ENCODE results near the gene MAP1B. TPM values are rescaled to one million over a fixed set of nuclear protein-coding genes. Genes with fewer than 3 reads are reported as not detected.

Gene MAP1B
- total RNA-seq, 1 experiment from 2014 or later = 21.9 TPM

GRCh38 chr5:72234265-72234700, 127.0 kb downstream of the MAP1B start:
- in situ Hi-C loops (cut with HindIII; ENCODE audit: low sequenced_read_pairs) = no loop called here
- no peak for DNase-seq (ENCODE audit: low spot score)

- DNase-seq (ENCODE audit: low spot score) = no peak
- in situ Hi-C loops (cut with HindIII; ENCODE audit: low sequenced_read_pairs) = no loop called here
Measured at GRCh38 chr5:72234868-72235267, 127.6 kb downstream of the MAP1B start.

GRCh38 chr5:72235725-72236124, 128.4 kb downstream of the MAP1B start:
- in situ Hi-C loops (cut with HindIII; ENCODE audit: low sequenced_read_pairs) = no loop called here

GRCh38 chr5:72237415-72237814, 130.1 kb downstream of the MAP1B start:
- no peak for DNase-seq (ENCODE audit: low spot score)
- in situ Hi-C loops (cut with HindIII; ENCODE audit: low sequenced_read_pairs) = no loop called here

More at GRCh38 chr5:72235725-72236124, 128.4 kb downstream of the MAP1B start:
- no peak for DNase-seq (ENCODE audit: low spot score)

- in situ Hi-C loops (cut with HindIII; ENCODE audit: low sequenced_read_pairs) = no loop called here
- DNase-seq (ENCODE audit: low spot score) = no peak
Measured at GRCh38 chr5:72237879-72238278, 130.6 kb downstream of the MAP1B start.

GRCh38 chr5:72238712-72239445, 131.6 kb downstream of the MAP1B start:
- in situ Hi-C loops (cut with HindIII; ENCODE audit: low sequenced_read_pairs) = no loop called here
- DNase-seq (ENCODE audit: low spot score) = peak; percentile 91

- in situ Hi-C loops (cut with HindIII; ENCODE audit: low sequenced_read_pairs) = no loop called here
- peak; percentile 74 for DNase-seq (ENCODE audit: low spot score)
Measured at GRCh38 chr5:72241346-72242003, 134.2 kb downstream of the MAP1B start.

- peak; percentile 90 for DNase-seq (ENCODE audit: low spot score)
- in situ Hi-C loops (cut with HindIII; ENCODE audit: low sequenced_read_pairs) = no loop called here
Measured at GRCh38 chr5:72242796-72243475, 135.7 kb downstream of the MAP1B start.

- no peak for DNase-seq (ENCODE audit: low spot score)
- in situ Hi-C loops (cut with HindIII; ENCODE audit: low sequenced_read_pairs) = no loop called here
Measured at GRCh38 chr5:72243706-72244105, 136.4 kb downstream of the MAP1B start.

GRCh38 chr5:72244862-72245371, 137.6 kb downstream of the MAP1B start:
- DNase-seq (ENCODE audit: low spot score) = peak; percentile 82
- in situ Hi-C loops (cut with HindIII; ENCODE audit: low sequenced_read_pairs) = no loop called here

- in situ Hi-C loops (cut with HindIII; ENCODE audit: low sequenced_read_pairs) = no loop called here
- DNase-seq (ENCODE audit: low spot score) = no peak
Measured at GRCh38 chr5:72245546-72245945, 138.3 kb downstream of the MAP1B start.

- DNase-seq (ENCODE audit: low spot score) = no peak
- in situ Hi-C loops (cut with HindIII; ENCODE audit: low sequenced_read_pairs) = no loop called here
Measured at GRCh38 chr5:72245951-72246532, 138.8 kb downstream of the MAP1B start.

GRCh38 chr5:72246954-72247442, 139.7 kb downstream of the MAP1B start:
- in situ Hi-C loops (cut with HindIII; ENCODE audit: low sequenced_read_pairs) = no loop called here
- no peak for DNase-seq (ENCODE audit: low spot score)

- in situ Hi-C loops (cut with HindIII; ENCODE audit: low sequenced_read_pairs) = no loop called here
- peak; percentile 69 for DNase-seq (ENCODE audit: low spot score)
Measured at GRCh38 chr5:72248410-72248981, 141.2 kb downstream of the MAP1B start.

GRCh38 chr5:72251386-72251785, 144.1 kb downstream of the MAP1B start:
- no peak for DNase-seq (ENCODE audit: low spot score)
- in situ Hi-C loops (cut with HindIII; ENCODE audit: low sequenced_read_pairs) = no loop called here

GRCh38 chr5:72252008-72252407, 144.7 kb downstream of the MAP1B start:
- DNase-seq (ENCODE audit: low spot score) = no peak
- in situ Hi-C loops (cut with HindIII; ENCODE audit: low sequenced_read_pairs) = no loop called here

- in situ Hi-C loops (cut with HindIII; ENCODE audit: low sequenced_read_pairs) = no loop called here
Measured at GRCh38 chr5:72252574-72253155, 145.4 kb downstream of the MAP1B start.

GRCh38 chr5:72255237-72255636, 148.0 kb downstream of the MAP1B start:
- in situ Hi-C loops (cut with HindIII; ENCODE audit: low sequenced_read_pairs) = no loop called here
- DNase-seq (ENCODE audit: low spot score) = no peak

More at GRCh38 chr5:72252574-72253155, 145.4 kb downstream of the MAP1B start:
- peak; percentile 97 for DNase-seq (ENCODE audit: low spot score)

GRCh38 chr5:72255670-72256069, 148.4 kb downstream of the MAP1B start:
- in situ Hi-C loops (cut with HindIII; ENCODE audit: low sequenced_read_pairs) = no loop called here
- DNase-seq (ENCODE audit: low spot score) = no peak

Measured in G401 (cell line).